ENCODE measurements around the gene NHSL2. TPM values are rescaled to one million over a fixed set of nuclear protein-coding genes. Genes with fewer than 3 reads are reported as not detected.

NHSL2 gene
- total RNA-seq, 2 experiments from 2014 or later, result 0.50 to 0.70 TPM

DNA sequence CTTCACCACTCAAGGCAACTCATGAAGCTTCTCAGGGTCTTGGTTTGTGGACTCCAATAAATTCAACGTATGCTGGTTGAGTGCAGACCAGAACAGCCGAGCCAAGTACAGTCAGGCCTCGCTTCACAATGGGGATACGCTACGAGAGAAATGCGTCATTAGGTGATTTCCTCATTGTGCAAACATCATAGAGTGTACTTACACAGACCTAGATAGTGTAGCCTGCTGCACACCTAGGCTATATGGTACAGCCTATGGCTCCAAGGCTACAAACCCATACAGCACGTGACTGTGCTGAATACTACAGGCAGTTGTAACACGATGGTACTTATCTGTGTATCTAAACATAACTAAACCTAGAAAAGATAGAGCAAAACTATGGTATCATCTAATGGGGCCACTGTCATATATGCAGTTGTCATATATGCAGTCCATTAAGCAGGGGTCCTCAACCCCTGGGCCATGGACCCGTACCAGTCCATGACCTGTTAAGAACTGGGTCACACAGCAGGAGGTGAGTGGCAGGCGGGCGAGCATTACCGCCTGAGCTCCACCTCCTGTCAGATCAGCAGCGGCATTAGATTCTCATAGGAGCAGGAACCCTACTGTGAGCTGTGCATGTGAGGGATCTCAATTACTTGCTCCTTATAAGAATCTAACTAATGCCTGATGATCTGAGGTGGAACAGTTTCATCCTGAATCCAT lies 189.6 kb downstream of the NHSL2 start:
- H3K36me3 Mint-ChIP-seq (ENCODE audit: low read depth), result no peaks in the 10 kb centered on the region
- H3K27me3 Mint-ChIP-seq (ENCODE audit: low read depth), result peaks cover 58% of the 10 kb centered on the region
- peaks cover 38% of the 10 kb centered on the region for H3K4me1 Mint-ChIP-seq (ENCODE audit: low read depth)
- ATAC-seq (no peak), DNase-seq (no peak)
- peak overlapping the region; percentile 46 for H3K4me3 Mint-ChIP-seq
- H3K9me3 Mint-ChIP-seq (ENCODE audit: insufficient read depth), result no peaks in the 10 kb centered on the region
- H3K27ac Mint-ChIP-seq, result no peak overlapping the region
- CTCF ChIA-PET, result interaction anchor here (2.6 kb wide), 1 partner anchor 78 kb away, joined by 10 read pairs; no protein-coding TSS in a partner anchor
- POLR2A ChIA-PET, result interaction anchor here (1.3 kb wide), 1 partner anchor 21 kb away, joined by 3 read pairs; no protein-coding TSS in a partner anchor

DNA sequence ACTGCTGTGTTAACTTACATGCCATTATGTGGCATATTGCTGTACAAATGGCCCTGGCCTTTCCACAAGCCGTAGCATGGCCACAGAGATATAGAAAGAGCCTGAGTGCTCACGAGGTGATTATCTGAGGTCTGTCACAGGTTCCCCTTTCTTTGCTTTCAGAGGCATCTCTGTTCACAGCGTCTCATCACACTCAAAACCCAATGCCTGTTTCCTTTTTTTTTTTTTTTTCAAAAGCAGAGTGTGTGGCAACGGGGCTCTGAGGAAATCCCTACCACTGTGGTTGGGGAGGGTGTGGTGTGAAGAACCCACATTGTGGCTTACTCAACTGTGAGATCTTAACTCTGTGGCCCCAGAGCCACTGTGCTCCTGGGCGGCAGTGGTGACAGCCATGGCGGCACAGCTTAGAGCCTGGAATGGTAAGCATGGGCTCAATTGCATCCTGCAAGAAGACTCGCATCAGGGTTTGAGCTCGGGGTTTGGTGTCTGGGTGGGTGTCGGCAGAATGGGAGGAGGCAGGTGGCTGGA lies 190.2 kb downstream of the NHSL2 start:
- DNase-seq, result peak; percentile 86
- Mint-ChIP-seq H3K9me3 (ENCODE audit: insufficient read depth) (no peaks in the 10 kb centered on the region), H3K4me3 (peak overlapping the region; percentile 46), H3K36me3 (ENCODE audit: low read depth) (no peaks in the 10 kb centered on the region), H3K27ac (peak overlapping the region; percentile 49), H3K27me3 (ENCODE audit: low read depth) (peaks cover 51% of the 10 kb centered on the region), H3K4me1 (ENCODE audit: low read depth) (peaks cover 45% of the 10 kb centered on the region)
- peak; percentile 77 for ATAC-seq
- ChIA-PET POLR2A (interaction anchor here (1.3 kb wide), 1 partner anchor 21 kb away, joined by 3 read pairs; no protein-coding TSS in a partner anchor), CTCF (interaction anchor here (2.6 kb wide), 1 partner anchor 79 kb away, joined by 10 read pairs; no protein-coding TSS in a partner anchor)

DNA sequence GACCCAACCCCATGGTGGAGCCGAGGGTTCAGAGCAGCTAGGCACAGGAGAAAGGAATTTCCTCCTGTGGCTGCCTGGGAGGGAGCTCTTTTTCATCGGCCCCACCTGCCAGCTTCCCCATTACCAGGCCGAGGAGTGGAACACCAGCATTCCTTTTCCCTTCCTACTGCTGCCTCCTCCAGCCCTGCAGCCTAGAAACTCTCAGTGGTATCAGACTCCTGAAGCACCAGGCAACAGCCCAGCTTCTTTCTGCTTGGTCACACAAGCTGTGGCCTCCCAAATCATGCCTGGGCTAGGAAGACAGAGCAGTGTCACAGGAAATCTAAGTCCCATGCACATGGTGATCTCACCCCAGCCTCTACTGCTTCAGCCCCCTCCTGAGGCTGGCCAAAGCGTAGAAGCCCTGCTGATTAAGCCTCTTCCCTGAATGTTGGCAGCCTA lies 191.0 kb downstream of the NHSL2 start:
- ATAC-seq (no peak), DNase-seq (no peak)
- POLR2A ChIA-PET, result interaction anchor here (1.3 kb wide), 1 partner anchor 20 kb away, joined by 3 read pairs; no protein-coding TSS in a partner anchor
- Mint-ChIP-seq H3K4me3 (peak overlapping the region; percentile 46), H3K4me1 (ENCODE audit: low read depth) (peaks cover 51% of the 10 kb centered on the region), H3K27ac (no peak overlapping the region), H3K36me3 (ENCODE audit: low read depth) (no peaks in the 10 kb centered on the region), H3K27me3 (ENCODE audit: low read depth) (peaks cover 48% of the 10 kb centered on the region), H3K9me3 (ENCODE audit: insufficient read depth) (no peaks in the 10 kb centered on the region)
- CTCF ChIA-PET, result interaction anchor here (0.6 to 2.6 kb wide), 2 partner anchors 24 to 80 kb away, joined by 3 to 10 read pairs; no protein-coding TSS in a partner anchor

DNA sequence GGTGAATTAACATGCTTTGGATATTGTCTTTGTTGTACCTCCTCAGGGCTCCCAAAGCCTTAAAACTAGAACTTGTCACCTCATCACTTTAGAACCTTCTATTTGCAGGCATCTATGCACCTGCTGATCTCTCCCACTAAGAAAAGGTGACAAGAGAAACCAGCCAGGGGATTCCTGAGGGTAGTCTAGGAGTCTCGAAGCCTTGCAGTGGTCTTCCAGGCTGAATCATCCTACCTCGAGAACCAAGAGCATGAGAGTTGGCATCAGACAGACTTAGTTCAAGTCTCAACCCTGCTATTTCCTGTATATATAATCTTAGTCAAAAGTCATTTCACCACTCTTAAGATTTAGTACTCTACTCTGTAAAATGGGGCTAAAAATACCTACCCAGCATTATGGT lies 191.5 kb downstream of the NHSL2 start:
- H3K36me3 Mint-ChIP-seq (ENCODE audit: low read depth), result no peaks in the 10 kb centered on the region
- DNase-seq (no peak), ATAC-seq (no peak)
- ChIA-PET POLR2A (no interaction called here), CTCF (interaction anchor here (0.6 kb wide), 1 partner anchor 23 kb away, joined by 3 read pairs; no protein-coding TSS in a partner anchor)
- H3K27me3 Mint-ChIP-seq (ENCODE audit: low read depth), result peaks cover 44% of the 10 kb centered on the region
- no peak overlapping the region for H3K4me3 Mint-ChIP-seq
- H3K27ac Mint-ChIP-seq, result no peak overlapping the region
- peaks cover 52% of the 10 kb centered on the region for H3K4me1 Mint-ChIP-seq (ENCODE audit: low read depth)
- H3K9me3 Mint-ChIP-seq (ENCODE audit: insufficient read depth), result no peaks in the 10 kb centered on the region

DNA sequence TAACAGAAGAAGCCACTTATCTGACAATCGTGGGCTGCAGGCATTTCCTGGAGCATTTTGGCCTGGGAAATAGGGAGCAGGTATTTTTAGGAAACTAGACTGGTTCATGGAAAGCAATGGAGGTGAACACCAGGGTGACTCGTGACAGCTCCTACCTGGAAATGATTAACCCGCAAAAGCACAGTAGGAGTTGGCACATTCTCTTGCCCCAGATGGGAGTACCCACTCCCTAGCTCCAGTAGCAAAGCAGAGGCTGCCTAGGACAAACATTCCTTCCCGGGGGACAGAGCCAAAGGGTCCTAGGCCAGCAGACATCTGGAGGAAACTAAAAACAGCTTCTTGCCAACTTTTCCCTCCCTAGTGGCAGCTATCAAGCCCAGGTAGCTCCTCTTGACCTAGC lies 192.1 kb downstream of the NHSL2 start:
- Mint-ChIP-seq H3K27ac (no peak overlapping the region), H3K4me3 (no peak overlapping the region)

DNA sequence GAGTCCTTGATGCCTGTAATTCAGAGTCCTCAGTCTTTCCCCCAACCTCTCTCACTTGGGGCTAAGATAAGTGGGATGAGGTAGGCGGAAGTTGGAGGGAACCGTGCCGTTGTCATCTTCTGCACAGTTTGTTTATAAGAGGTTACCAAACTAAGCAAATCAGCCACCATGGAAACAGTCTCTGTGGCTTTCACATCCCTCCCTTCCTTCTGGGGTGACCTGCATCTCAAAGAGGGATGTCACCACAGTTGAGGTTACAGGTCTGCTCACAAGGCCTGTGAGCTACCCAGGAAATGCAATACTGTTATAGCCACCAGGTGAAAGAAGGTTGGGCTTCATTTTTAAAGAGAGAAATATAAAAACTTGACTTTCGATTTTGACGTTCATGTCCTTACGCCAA lies 194.8 kb downstream of the NHSL2 start:
- H3K4me1 Mint-ChIP-seq (ENCODE audit: low read depth), result peaks cover 47% of the 10 kb centered on the region
- H3K27me3 Mint-ChIP-seq (ENCODE audit: low read depth), result peaks cover 51% of the 10 kb centered on the region
- H3K9me3 Mint-ChIP-seq (ENCODE audit: insufficient read depth), result no peaks in the 10 kb centered on the region
- DNase-seq, result peak; percentile 79
- H3K4me3 Mint-ChIP-seq, result peak overlapping the region; percentile 15
- no peaks in the 10 kb centered on the region for H3K36me3 Mint-ChIP-seq (ENCODE audit: low read depth)
- POLR2A ChIA-PET, result no interaction called here
- no peak overlapping the region for H3K27ac Mint-ChIP-seq
- ATAC-seq, result peak; percentile 77
- CTCF ChIA-PET, result interaction anchor here (1.0 to 1.4 kb wide), 3 partner anchors 20 to 84 kb away, joined by 3 read pairs; no protein-coding TSS in a partner anchor

More for the DNA sequence above, 192.1 kb downstream of the NHSL2 start:
- H3K36me3 Mint-ChIP-seq (ENCODE audit: low read depth), result no peaks in the 10 kb centered on the region
- peaks cover 45% of the 10 kb centered on the region for H3K27me3 Mint-ChIP-seq (ENCODE audit: low read depth)
- DNase-seq (no peak), ATAC-seq (no peak)
- H3K4me1 Mint-ChIP-seq (ENCODE audit: low read depth), result peaks cover 55% of the 10 kb centered on the region
- POLR2A ChIA-PET, result no interaction called here
- CTCF ChIA-PET, result no interaction called here
- H3K9me3 Mint-ChIP-seq (ENCODE audit: insufficient read depth), result no peaks in the 10 kb centered on the region

DNA sequence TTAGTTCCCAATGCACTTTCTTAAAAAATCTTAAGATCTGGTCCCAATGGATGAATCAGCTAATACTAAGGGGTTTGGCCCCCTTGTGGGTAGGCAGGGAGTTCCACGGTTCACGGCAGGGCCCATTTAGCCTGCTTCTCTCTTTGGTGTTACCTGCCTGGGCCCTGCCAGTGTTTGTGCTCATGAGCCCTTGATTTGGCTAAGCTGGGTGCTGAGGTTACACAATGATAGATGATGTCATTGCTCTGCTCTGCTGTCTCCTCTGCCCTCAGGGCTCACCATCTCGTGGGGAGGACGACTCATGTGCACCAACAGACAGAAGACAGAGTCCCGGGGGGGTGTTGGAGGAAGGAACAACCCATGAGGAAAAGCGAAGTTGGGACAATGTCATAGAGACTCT lies 196.7 kb downstream of the NHSL2 start:
- ATAC-seq (no peak), DNase-seq (no peak)
- Mint-ChIP-seq H3K27me3 (ENCODE audit: low read depth) (peaks cover 62% of the 10 kb centered on the region), H3K27ac (peak overlapping the region; percentile 21), H3K4me1 (ENCODE audit: low read depth) (peaks cover 29% of the 10 kb centered on the region), H3K4me3 (no peak overlapping the region), H3K9me3 (ENCODE audit: insufficient read depth) (no peaks in the 10 kb centered on the region), H3K36me3 (ENCODE audit: low read depth) (no peaks in the 10 kb centered on the region)
- ChIA-PET CTCF (no interaction called here), POLR2A (no interaction called here)

DNA sequence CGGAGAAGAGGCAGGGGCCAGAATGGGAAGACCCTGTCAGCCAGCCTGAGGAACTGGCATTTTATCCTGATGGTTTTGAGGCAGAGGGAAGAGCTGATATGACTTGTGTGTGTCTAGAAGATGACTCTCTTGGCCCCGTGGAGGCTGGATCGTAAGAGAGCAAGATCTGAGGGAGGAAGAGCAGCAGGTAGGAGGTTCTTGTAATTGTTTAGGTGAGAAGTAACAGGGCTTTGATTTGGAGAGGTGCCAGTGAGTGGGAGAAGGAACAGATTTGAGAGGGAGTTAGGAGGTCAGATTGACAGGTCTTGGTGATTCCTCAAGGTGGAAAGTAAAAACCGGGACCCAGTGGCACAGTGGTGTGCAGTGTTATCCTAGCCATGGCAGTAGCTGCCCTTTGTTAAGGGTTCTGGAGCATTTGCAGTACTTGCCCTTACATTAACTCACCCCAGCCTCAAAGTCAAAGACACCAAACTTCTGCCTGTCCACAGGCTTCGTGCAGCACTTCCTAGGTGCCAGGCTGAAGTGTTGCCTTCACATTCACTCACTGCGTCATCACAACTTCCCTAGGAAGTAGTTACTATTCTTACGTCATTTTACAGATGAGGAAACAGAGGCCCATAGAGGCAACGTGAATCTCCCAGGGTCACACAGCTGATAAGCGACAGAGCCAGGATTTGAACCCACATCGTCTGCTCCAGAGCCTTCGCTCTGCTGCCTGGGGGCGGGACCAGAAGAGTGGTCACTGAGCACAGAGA lies 197.4 kb downstream of the NHSL2 start:
- peaks cover 60% of the 10 kb centered on the region for H3K27me3 Mint-ChIP-seq (ENCODE audit: low read depth)

DNA sequence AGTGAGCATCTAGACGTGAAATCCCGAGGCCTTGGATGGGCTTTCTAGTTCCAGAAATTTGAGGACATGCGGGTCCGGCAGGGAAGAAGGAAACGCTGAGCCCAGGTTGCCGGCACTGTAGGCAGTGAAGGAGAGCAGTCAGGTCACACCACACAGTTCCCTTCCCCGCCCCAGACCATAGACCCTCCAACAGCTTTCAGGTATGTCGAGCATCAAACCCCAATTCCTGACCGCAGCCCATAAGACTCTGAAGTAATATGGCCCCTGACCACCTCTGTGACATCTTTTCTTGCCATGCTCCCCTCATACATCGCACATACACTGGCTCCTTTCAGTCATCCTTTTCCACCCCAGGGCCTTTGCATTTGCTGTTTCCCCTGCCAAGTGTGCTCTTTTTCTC lies 198.0 kb downstream of the NHSL2 start:
- CTCF ChIA-PET, result interaction anchor here (0.8 kb wide), 1 partner anchor 18 kb away, joined by 3 read pairs; no protein-coding TSS in a partner anchor
- Mint-ChIP-seq H3K36me3 (ENCODE audit: low read depth) (no peaks in the 10 kb centered on the region), H3K27ac (no peak overlapping the region), H3K9me3 (ENCODE audit: insufficient read depth) (no peaks in the 10 kb centered on the region), H3K27me3 (ENCODE audit: low read depth) (peaks cover 61% of the 10 kb centered on the region), H3K4me1 (ENCODE audit: low read depth) (peaks cover 29% of the 10 kb centered on the region), H3K4me3 (no peak overlapping the region)
- DNase-seq (no peak), ATAC-seq (no peak)
- POLR2A ChIA-PET, result no interaction called here

More for the DNA sequence above, 197.4 kb downstream of the NHSL2 start:
- ATAC-seq (no peak), DNase-seq (no peak)
- ChIA-PET CTCF (interaction anchor here (0.8 kb wide), 1 partner anchor 19 kb away, joined by 3 read pairs; no protein-coding TSS in a partner anchor), POLR2A (no interaction called here)
- Mint-ChIP-seq H3K27ac (no peak overlapping the region), H3K36me3 (ENCODE audit: low read depth) (no peaks in the 10 kb centered on the region), H3K4me1 (ENCODE audit: low read depth) (peaks cover 29% of the 10 kb centered on the region), H3K4me3 (no peak overlapping the region), H3K9me3 (ENCODE audit: insufficient read depth) (no peaks in the 10 kb centered on the region)

DNA sequence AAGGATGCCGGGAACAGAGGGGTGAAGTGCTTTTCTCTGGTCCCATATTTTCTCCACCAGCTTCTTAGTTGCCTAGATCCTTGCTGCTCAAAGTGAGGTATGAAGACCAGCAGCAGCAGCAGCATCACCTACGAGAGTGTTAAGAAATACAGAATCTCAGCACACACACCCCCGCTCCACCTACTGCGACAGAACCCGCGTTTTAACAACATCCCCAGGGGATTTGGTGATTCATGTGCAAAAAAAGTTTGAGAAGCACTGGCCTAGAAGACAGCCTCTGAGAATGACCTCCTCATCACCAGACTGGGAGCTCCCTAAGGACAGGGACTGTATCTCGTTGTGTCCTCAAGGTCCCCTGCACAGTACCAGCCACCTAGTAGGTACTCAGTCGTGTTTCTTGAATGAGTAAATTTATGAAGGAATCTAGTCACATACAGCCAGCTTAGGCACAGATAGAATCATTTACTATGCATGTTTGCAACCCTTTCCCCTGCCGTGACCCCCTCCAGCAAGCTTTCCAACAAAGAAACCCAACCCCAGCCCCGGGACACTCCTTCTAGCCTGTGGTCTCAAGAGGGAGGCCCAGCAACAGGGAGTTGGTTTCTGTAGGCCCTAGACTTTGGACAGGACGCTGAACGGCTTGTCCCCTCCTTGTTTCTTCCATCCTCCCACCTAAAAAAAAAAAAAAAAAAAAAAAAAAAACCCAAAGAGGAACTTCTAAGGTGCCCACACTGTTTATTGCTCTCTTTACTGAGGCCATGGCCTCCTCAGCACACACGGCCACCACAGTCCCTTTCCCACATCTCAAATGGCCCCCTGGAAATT lies 199.6 kb downstream of the NHSL2 start:
- peaks cover 19% of the 10 kb centered on the region for H3K4me1 Mint-ChIP-seq (ENCODE audit: low read depth)
- peaks cover 53% of the 10 kb centered on the region for H3K27me3 Mint-ChIP-seq (ENCODE audit: low read depth)
- ChIA-PET POLR2A (no interaction called here), CTCF (interaction anchor here (0.6 kb wide), 1 partner anchor 16 kb away, joined by 3 read pairs; no protein-coding TSS in a partner anchor)
- H3K27ac Mint-ChIP-seq, result no peak overlapping the region
- ATAC-seq (no peak), DNase-seq (no peak)
- H3K9me3 Mint-ChIP-seq (ENCODE audit: insufficient read depth), result no peaks in the 10 kb centered on the region
- no peak overlapping the region for H3K4me3 Mint-ChIP-seq
- H3K36me3 Mint-ChIP-seq (ENCODE audit: low read depth), result no peaks in the 10 kb centered on the region

Data from activated CD8-positive, alpha-beta T cell treated with anti-CD3 and anti-CD28 coated beads, Interleukin-2, amount 10 ng/mL, durations not matched to agents 7 days and 5 days (primary cell).